ENCODE results near the gene SHOC2. TPM values are rescaled to one million over a fixed set of nuclear protein-coding genes. Genes with fewer than 3 reads are reported as not detected.

The SHOC2 gene
- total and polyA plus RNA-seq, 2 of the 8 experiments (the other 6 are each of a cell fraction or from before 2014, with no cell fraction given): 7.6 to 28.2 TPM

DNA sequence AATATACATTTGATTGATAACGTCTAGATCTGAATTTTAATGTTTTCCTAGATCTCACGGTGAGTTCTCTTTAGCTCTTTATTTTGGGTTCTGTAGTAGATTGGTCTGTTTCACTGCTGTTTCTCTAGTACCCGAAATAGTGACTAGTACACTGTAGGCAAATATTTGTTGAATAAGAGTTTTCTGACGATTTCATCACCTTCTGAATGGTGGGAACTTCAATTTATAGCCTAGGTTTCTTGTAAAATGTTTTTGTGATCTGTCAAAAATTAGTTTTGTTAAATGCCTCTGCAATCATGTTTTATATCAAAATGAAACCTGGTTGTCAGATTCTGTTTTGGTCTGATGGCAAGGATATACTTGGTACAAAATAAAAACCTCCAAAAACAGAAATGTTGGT, 37.5 kb upstream of the SHOC2 start (continued):
- TF ChIP-seq RXRA (IDR thresholded peaks at IDR 0.05; ENCODE audit: insufficient read depth, low read depth, low read length) (no peak), TAF7 (optimal IDR thresholded peaks at IDR 0.05; ENCODE audit: borderline replicate concordance, low read depth, low read length) (no peak), JUND (IDR thresholded peaks at IDR 0.05; ENCODE audit: low read length) (no peak), CEBPB (IDR thresholded peaks at IDR 0.05; ENCODE audit: low read depth, low read length) (no peak), ZNF274 (IDR thresholded peaks at IDR 0.05; ENCODE audit: borderline replicate concordance, extremely low read depth, low read length) (no peak), TEAD4 (IDR thresholded peaks at IDR 0.05; ENCODE audit: low read depth, low read length) (no peak), CHD2 (IDR thresholded peaks at IDR 0.05; ENCODE audit: low read length) (no peak), GTF2F1 (IDR thresholded peaks at IDR 0.05; ENCODE audit: borderline replicate concordance, low read depth, low read length) (no peak)

Measured in H1 (cell line).